Measurements from ENCODE around the gene ROR2. TPM values are rescaled to one million over a fixed set of nuclear protein-coding genes. Genes with fewer than 3 reads are reported as not detected.
"Not testable (repeated sequence)": the region's sequence is repeated elsewhere in the genome, so short reads cannot be mapped to it uniquely, and the experiment has no call there.

Gene ROR2
- total and polyA plus RNA-seq, 4 experiments from 2014 or later: 0.17 to 0.31 (median 0.29) TPM; not detected in 1

DNA sequence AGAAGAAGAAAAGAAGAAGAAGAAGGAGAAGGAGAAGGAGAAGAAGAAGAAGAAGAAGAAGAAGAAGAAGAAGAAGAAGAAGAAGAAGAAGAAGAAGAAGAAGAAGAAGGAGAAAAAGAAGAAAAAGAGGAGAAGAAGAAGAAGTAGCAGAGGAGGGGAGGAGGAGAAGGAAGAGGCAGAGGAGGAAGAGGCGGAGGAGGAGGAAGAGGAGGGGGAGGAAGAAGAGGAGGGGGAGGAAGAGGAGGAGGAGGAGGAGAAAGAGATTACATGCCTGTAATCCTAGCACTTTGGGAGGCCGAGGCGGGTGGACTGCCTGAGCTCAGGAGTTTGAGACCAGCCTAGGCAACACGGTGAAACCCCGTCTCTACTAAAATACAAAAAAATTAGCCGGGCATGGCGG is 315.2 kb downstream of the ROR2 start:
- H3K27me3 ChIP-seq (ENCODE audit: insufficient read depth, low read length); H3K27ac ChIP-seq (ENCODE audit: low read depth, low read length); H3K36me3 Mint-ChIP-seq; CTCF ChIA-PET (ENCODE audit: partially characterized antibody); DNase-seq; H3K27ac Mint-ChIP-seq; H3K4me1 ChIP-seq (ENCODE audit: insufficient read depth, low read length); intact Hi-C loops (cut with micrococcal nuclease); H3K36me3 ChIP-seq (ENCODE audit: insufficient read depth, low read length); H3K4me3 ChIP-seq (ENCODE audit: low read length in 2 of 2); H3K9me3 ChIP-seq (ENCODE audit: control insufficient read depth in 1 of 2, low read length in 2 of 2); POLR2A ChIA-PET (ENCODE audit: partially characterized antibody); H3K4me3 Mint-ChIP-seq; H3K4me1 Mint-ChIP-seq: not testable (repeated sequence)
- H3K9me3 Mint-ChIP-seq: peaks cover 0 to 22% (median 3%) of the 10 kb centered on the region in 8 donors
- H3K27me3 Mint-ChIP-seq: peaks cover 17% of the 10 kb centered on the region in 2 donors

DNA sequence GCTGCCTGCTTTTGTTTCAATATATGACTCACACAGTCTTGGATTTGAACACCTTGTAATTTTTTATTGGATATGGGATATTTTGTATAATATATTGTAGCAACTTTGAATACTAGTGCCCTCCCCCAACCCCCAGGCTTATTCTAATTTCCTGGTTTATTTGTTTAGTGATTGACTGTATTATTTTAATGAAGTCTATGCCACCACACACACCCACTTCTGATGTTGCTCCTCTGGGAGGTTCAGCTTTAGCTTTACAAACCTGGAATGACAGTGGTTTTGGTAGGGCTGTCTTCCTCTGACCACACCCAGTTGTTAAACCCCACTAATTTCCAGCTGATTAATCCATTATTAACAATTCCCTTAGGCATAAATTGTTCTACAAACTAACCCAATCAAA is 320.3 kb downstream of the ROR2 start:
- Mint-ChIP-seq H3K27me3 (peaks cover 18 to 20% of the 10 kb centered on the region in 2 donors), H3K9me3 (peaks cover 0 to 36% (median 7%) of the 10 kb centered on the region in 8 donors), H3K4me3 (no peak overlapping the region), H3K27ac (no peak overlapping the region), H3K36me3 (peaks cover 0 to 4% of the 10 kb centered on the region in 2 donors), H3K4me1 (no peaks in the 10 kb centered on the region)
- H3K36me3 ChIP-seq (ENCODE audit: insufficient read depth, low read length): no peaks in the 10 kb centered on the region
- H3K27ac ChIP-seq (ENCODE audit: low read depth, low read length): no peak overlapping the region
- intact Hi-C loops (cut with micrococcal nuclease): no loop called here
- no peaks in the 10 kb centered on the region for H3K4me1 ChIP-seq (ENCODE audit: insufficient read depth, low read length)
- H3K27me3 ChIP-seq (ENCODE audit: insufficient read depth, low read length): no peaks in the 10 kb centered on the region
- ChIA-PET POLR2A (ENCODE audit: partially characterized antibody) (no interaction called here), CTCF (ENCODE audit: partially characterized antibody) (no interaction called here)
- no peak for DNase-seq
- H3K9me3 ChIP-seq (ENCODE audit: control insufficient read depth in 1 of 2, low read length in 2 of 2): no peaks in the 10 kb centered on the region
- H3K4me3 ChIP-seq (ENCODE audit: low read length in 2 of 2): no peak overlapping the region

DNA sequence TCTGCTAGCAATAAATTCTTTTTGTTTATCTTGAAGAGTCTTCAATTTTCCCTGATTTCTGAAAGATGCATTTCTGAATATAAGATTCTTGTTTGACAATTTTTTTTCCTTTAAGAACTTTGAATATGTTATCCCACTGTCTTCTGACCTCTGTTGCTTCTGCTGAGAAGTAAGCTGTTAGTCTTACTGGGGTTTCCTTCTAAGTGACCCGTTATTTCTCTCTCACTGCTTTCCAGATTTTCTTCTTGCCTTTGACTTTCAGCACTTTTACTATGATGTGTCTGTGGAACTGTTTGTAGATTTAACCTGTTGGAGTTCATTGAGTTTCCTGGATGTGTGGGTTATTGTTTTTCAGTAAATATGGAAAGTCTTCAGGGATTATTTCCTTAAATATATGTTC is 321.1 kb downstream of the ROR2 start:
- Histone ChIP-seq H3K27ac (ENCODE audit: low read depth, low read length) (no peak overlapping the region), H3K36me3 (ENCODE audit: insufficient read depth, low read length) (no peaks in the 10 kb centered on the region), H3K4me1 (ENCODE audit: insufficient read depth, low read length) (no peaks in the 10 kb centered on the region), H3K27me3 (ENCODE audit: insufficient read depth, low read length) (no peaks in the 10 kb centered on the region), H3K9me3 (ENCODE audit: control insufficient read depth in 1 of 2, low read length in 2 of 2) (no peaks in the 10 kb centered on the region), H3K4me3 (ENCODE audit: low read length in 2 of 2) (no peak overlapping the region)
- POLR2A ChIA-PET (ENCODE audit: partially characterized antibody): no interaction called here
- DNase-seq: no peak
- Mint-ChIP-seq H3K27me3 (peaks cover 16 to 20% of the 10 kb centered on the region in 2 donors), H3K27ac (no peak overlapping the region), H3K36me3 (peaks cover 0 to 4% of the 10 kb centered on the region in 2 donors), H3K9me3 (peaks cover 0 to 28% (median 7%) of the 10 kb centered on the region in 8 donors), H3K4me3 (no peak overlapping the region), H3K4me1 (no peaks in the 10 kb centered on the region)
- intact Hi-C loops (cut with micrococcal nuclease): no loop called here
- CTCF ChIA-PET (ENCODE audit: partially characterized antibody): no interaction called here

DNA sequence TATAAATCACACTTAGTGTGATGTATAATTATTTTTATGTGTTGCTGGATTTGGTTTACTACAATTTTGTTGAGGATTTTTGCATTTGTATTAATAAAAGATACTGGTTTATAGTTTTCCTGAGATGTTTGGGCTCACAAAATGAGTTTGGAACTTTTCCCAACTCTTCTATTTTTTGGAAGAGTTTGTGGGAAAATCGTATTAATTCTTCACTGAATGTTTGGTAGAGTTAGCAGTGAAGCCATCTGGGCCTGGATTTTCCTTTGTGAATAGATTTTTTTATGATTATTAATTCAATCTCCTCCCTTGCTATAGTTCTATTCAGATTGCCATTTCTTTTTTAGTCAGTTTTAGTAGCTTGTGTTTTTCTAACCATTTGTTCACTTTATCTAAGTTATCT is 324.7 kb downstream of the ROR2 start:
- POLR2A ChIA-PET (ENCODE audit: partially characterized antibody): no interaction called here
- H3K4me1 ChIP-seq (ENCODE audit: insufficient read depth, low read length): no peaks in the 10 kb centered on the region
- CTCF ChIA-PET (ENCODE audit: partially characterized antibody): no interaction called here
- H3K27me3 Mint-ChIP-seq: peaks cover 7 to 12% of the 10 kb centered on the region in 2 donors
- no peaks in the 10 kb centered on the region for H3K9me3 ChIP-seq (ENCODE audit: control insufficient read depth in 1 of 2, low read length in 2 of 2)
- H3K4me3 Mint-ChIP-seq: no peak overlapping the region
- H3K27ac ChIP-seq (ENCODE audit: low read depth, low read length): no peak overlapping the region
- intact Hi-C loops (cut with micrococcal nuclease): no loop called here
- H3K27ac Mint-ChIP-seq: no peak overlapping the region
- no peaks in the 10 kb centered on the region for H3K36me3 Mint-ChIP-seq
- peaks cover 0 to 21% (median 6%) of the 10 kb centered on the region in 8 donors for H3K9me3 Mint-ChIP-seq
- H3K4me1 Mint-ChIP-seq: no peaks in the 10 kb centered on the region
- no peaks in the 10 kb centered on the region for H3K27me3 ChIP-seq (ENCODE audit: insufficient read depth, low read length)
- DNase-seq: no peak
- H3K4me3 ChIP-seq (ENCODE audit: low read length in 2 of 2): no peak overlapping the region
- H3K36me3 ChIP-seq (ENCODE audit: insufficient read depth, low read length): no peaks in the 10 kb centered on the region

DNA sequence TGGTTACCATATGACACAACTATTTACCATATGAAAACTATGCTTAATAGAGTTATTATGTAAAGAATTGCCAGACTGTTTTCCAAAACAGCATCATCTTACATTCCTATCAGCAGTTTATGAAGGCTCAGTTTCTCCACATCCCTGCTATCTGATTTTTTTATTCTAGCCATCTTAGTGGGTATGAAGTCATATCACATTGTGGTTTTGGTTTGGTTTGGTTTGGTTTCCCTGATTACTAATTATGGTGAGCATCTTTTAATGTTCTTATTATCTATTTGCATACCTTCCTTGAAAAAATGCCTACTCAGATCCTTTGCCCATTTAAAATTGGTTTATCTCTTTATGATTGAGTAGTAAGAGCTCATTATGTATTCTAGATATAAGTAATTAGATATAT is 327.0 kb downstream of the ROR2 start:
- Histone ChIP-seq H3K36me3 (ENCODE audit: insufficient read depth, low read length) (no peaks in the 10 kb centered on the region), H3K9me3 (ENCODE audit: control insufficient read depth in 1 of 2, low read length in 2 of 2) (no peaks in the 10 kb centered on the region), H3K4me1 (ENCODE audit: insufficient read depth, low read length) (no peaks in the 10 kb centered on the region), H3K27ac (ENCODE audit: low read depth, low read length) (no peak overlapping the region), H3K27me3 (ENCODE audit: insufficient read depth, low read length) (no peaks in the 10 kb centered on the region), H3K4me3 (ENCODE audit: low read length in 2 of 2) (no peak overlapping the region)
- intact Hi-C loops (cut with micrococcal nuclease): no loop called here
- DNase-seq: no peak
- H3K27me3 Mint-ChIP-seq: peaks cover 2 to 6% of the 10 kb centered on the region in 2 donors
- no peaks in the 10 kb centered on the region for H3K4me1 Mint-ChIP-seq
- H3K9me3 Mint-ChIP-seq: peaks cover 0 to 6% (median 0%) of the 10 kb centered on the region in 8 donors
- H3K36me3 Mint-ChIP-seq: no peaks in the 10 kb centered on the region
- H3K27ac Mint-ChIP-seq: no peak overlapping the region
- no peak overlapping the region for H3K4me3 Mint-ChIP-seq
- POLR2A ChIA-PET (ENCODE audit: partially characterized antibody): no interaction called here
- CTCF ChIA-PET (ENCODE audit: partially characterized antibody): no interaction called here

DNA sequence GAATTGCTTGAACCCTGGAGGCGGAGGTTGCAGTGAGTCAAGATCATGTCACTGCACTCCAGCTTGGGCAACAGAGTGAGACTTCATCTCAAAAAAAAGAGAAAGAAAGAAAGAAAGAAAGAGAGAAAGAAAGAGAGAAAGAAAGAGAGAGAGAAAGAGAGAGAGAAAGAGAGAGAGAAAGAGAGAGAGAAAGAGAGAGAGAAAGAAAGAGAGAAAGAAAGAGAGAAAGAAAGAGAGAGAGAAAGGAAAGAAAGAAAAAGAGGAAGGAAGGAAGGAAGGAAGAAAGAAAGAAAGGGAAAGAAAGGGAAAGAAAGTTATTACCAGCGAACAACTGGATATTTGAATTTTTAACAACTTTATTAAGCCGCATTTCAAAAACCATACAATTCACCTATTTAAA is 327.9 kb downstream of the ROR2 start:
- DNase-seq; POLR2A ChIA-PET (ENCODE audit: partially characterized antibody); H3K4me1 ChIP-seq (ENCODE audit: insufficient read depth, low read length); H3K36me3 ChIP-seq (ENCODE audit: insufficient read depth, low read length); H3K27ac ChIP-seq (ENCODE audit: low read depth, low read length); H3K4me3 Mint-ChIP-seq; H3K9me3 ChIP-seq (ENCODE audit: control insufficient read depth in 1 of 2, low read length in 2 of 2); H3K4me3 ChIP-seq (ENCODE audit: low read length in 2 of 2); H3K27me3 Mint-ChIP-seq; H3K36me3 Mint-ChIP-seq; H3K27me3 ChIP-seq (ENCODE audit: insufficient read depth, low read length); intact Hi-C loops (cut with micrococcal nuclease); CTCF ChIA-PET (ENCODE audit: partially characterized antibody); H3K9me3 Mint-ChIP-seq; H3K4me1 Mint-ChIP-seq: not testable (repeated sequence)
- H3K27ac Mint-ChIP-seq: peak overlapping the region in 1 of 7 donors; percentile 85

DNA sequence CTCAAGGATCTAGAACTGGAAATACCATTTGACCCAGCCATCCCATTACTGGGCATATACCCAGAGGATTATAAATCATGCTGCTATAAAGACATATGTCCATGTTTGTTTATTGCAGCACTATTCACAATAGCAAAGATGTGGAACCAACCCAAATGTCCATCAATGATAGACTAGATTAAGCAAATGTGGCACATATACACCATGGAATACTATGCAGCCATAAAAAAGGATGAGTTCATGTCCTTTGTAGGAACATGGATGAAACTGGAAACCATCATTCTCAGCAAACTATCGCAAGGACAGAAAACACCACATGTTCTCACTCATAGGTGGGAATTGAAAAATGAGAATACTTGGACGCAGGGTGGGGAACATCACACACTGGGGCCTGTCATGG is 336.0 kb downstream of the ROR2 start:
- H3K4me3 ChIP-seq (ENCODE audit: low read length in 2 of 2); H3K27ac ChIP-seq (ENCODE audit: low read depth, low read length); H3K36me3 ChIP-seq (ENCODE audit: insufficient read depth, low read length); CTCF ChIA-PET (ENCODE audit: partially characterized antibody); H3K9me3 ChIP-seq (ENCODE audit: control insufficient read depth in 1 of 2, low read length in 2 of 2); DNase-seq; H3K27ac Mint-ChIP-seq; intact Hi-C loops (cut with micrococcal nuclease); H3K4me1 ChIP-seq (ENCODE audit: insufficient read depth, low read length); H3K27me3 Mint-ChIP-seq; H3K36me3 Mint-ChIP-seq; POLR2A ChIA-PET (ENCODE audit: partially characterized antibody); H3K4me3 Mint-ChIP-seq; H3K9me3 Mint-ChIP-seq; H3K4me1 Mint-ChIP-seq; H3K27me3 ChIP-seq (ENCODE audit: insufficient read depth, low read length): not testable (repeated sequence)

DNA sequence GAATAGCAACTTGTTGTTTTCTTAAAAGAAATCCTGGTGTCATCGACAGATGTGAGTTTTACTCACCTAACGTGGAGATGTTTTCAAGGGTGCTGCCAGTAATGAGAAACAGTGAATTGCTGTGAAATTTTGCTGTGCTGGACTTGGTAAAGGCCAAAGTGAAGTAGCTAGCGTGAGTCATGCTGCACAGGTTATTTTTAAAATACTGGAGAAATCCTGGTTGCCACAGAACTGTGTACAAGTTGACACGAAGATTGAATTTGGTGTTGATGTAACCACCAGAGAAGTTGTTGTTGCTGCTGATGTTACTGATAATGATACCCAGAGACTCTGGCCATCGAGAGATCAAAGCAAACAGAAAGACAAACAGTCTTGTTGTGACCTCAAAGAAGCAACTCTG is 338.4 kb downstream of the ROR2 start:
- CTCF ChIA-PET (ENCODE audit: partially characterized antibody): no interaction called here

More for the DNA sequence above, 338.4 kb downstream of the ROR2 start:
- Histone ChIP-seq H3K4me3 (ENCODE audit: low read length in 2 of 2) (no peak overlapping the region), H3K36me3 (ENCODE audit: insufficient read depth, low read length) (no peaks in the 10 kb centered on the region), H3K27ac (ENCODE audit: low read depth, low read length) (no peak overlapping the region), H3K4me1 (ENCODE audit: insufficient read depth, low read length) (no peaks in the 10 kb centered on the region), H3K27me3 (ENCODE audit: insufficient read depth, low read length) (no peaks in the 10 kb centered on the region), H3K9me3 (ENCODE audit: control insufficient read depth in 1 of 2, low read length in 2 of 2) (no peaks in the 10 kb centered on the region)
- Mint-ChIP-seq H3K27me3 (peaks cover 6 to 8% of the 10 kb centered on the region in 2 donors), H3K4me3 (no peak overlapping the region), H3K27ac (no peak overlapping the region), H3K36me3 (no peaks in the 10 kb centered on the region), H3K9me3 (peaks cover 0 to 5% (median 0%) of the 10 kb centered on the region in 8 donors), H3K4me1 (no peaks in the 10 kb centered on the region)
- no peak for DNase-seq
- POLR2A ChIA-PET (ENCODE audit: partially characterized antibody): interaction anchor here (0.5 kb wide), 1 partner anchor 16 kb away, joined by 3 read pairs; no protein-coding TSS in a partner anchor
- intact Hi-C loops (cut with micrococcal nuclease): no loop called here
